Breast epithelium (tissue), 3 donors: ENCODE results near the gene CASP3.

Experiments
- CTCF ChIP-seq, 3 donors: fragments of 450-650 bp; IDR thresholded peaks; one replicate each; pipeline ENCODE4 v1.5.1; 2016 to 2017; ENCODE audit warnings: antibody characterized with exemption in 3 of 3, mild to moderate bottlenecking in 3 of 3, moderate library complexity in 3 of 3
- POLR2A ChIP-seq: fragments of 450-650 bp; IDR thresholded peaks from one replicate; pipeline ENCODE4 v1.6.1; 2016; ENCODE audit warnings: antibody characterized with exemption, mild to moderate bottlenecking, moderate library complexity

GRCh38 chr4:184645904-184646610, 3.2 kb downstream of the CASP3 start:
- TF ChIP-seq CTCF (IDR thresholded peaks at IDR 0.05) (no peak), POLR2A (no peak)
